ENCODE data around the gene PRKAR2B. TPM values are rescaled to one million over a fixed set of nuclear protein-coding genes. Genes with fewer than 3 reads are reported as not detected.

The PRKAR2B gene
- total RNA-seq, 1 donor from 2014 or later = 43.4 TPM

DNA sequence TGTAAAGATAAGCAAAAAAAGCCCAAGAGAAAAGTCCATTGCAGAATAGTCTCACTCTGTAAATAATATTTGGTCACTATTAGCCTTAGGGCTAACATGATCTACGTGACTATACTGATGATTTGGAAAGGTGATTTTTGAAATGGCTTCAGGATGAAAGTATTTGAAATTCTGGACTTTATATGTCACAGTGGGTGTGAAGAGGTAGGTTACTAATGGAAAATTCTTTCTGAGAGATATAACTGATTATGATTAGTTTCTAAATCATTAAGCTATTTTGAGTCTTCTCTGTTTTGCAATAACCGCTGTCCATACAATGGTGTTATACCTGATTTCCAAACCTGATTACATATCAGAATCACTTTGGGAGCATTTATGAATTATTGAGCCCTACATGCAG, 104.2 kb downstream of the PRKAR2B start:
- Mint-ChIP-seq H3K27ac (no peak overlapping the region), H3K36me3 (no peaks in the 10 kb centered on the region), H3K9me3 (no peaks in the 10 kb centered on the region), H3K27me3 (ENCODE audit: insufficient read depth, low read depth) (no peaks in the 10 kb centered on the region), H3K4me3 (no peak overlapping the region), H3K4me1 (peaks cover 9% of the 10 kb centered on the region)
- Histone ChIP-seq H3F3A (ENCODE audit: low read depth) (no peaks in the 10 kb centered on the region), H3K9ac (no peak overlapping the region), H3K27ac (no peak overlapping the region), H3K36me3 (no peaks in the 10 kb centered on the region), H2AFZ (replicated peaks) (no peak overlapping the region), H3K79me2 (ENCODE audit: low read depth) (no peaks in the 10 kb centered on the region), H3K27me3 (no peaks in the 10 kb centered on the region), H3K4me2 (no peak overlapping the region), H3K4me1 (no peaks in the 10 kb centered on the region), H4K20me1 (ENCODE audit: low read depth) (no peaks in the 10 kb centered on the region), H3K9me3 (ENCODE audit: low read depth) (no peaks in the 10 kb centered on the region), H3K4me3 (no peak overlapping the region)
- no peak for DNase-seq (ENCODE audit: low spot score)
- TF ChIP-seq EZH2phosphoT487 (IDR thresholded peaks at IDR 0.05) (no peak), EZH2 (IDR thresholded peaks at IDR 0.05) (no peak)
- TF ChIP-seq, protein P1, sequence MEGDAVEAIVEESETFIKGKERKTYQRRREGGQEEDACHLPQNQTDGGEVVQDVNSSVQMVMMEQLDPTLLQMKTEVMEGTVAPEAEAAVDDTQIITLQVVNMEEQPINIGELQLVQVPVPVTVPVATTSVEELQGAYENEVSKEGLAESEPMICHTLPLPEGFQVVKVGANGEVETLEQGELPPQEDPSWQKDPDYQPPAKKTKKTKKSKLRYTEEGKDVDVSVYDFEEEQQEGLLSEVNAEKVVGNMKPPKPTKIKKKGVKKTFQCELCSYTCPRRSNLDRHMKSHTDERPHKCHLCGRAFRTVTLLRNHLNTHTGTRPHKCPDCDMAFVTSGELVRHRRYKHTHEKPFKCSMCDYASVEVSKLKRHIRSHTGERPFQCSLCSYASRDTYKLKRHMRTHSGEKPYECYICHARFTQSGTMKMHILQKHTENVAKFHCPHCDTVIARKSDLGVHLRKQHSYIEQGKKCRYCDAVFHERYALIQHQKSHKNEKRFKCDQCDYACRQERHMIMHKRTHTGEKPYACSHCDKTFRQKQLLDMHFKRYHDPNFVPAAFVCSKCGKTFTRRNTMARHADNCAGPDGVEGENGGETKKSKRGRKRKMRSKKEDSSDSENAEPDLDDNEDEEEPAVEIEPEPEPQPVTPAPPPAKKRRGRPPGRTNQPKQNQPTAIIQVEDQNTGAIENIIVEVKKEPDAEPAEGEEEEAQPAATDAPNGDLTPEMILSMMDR (IDR thresholded peaks at IDR 0.05) = no peak

DNA sequence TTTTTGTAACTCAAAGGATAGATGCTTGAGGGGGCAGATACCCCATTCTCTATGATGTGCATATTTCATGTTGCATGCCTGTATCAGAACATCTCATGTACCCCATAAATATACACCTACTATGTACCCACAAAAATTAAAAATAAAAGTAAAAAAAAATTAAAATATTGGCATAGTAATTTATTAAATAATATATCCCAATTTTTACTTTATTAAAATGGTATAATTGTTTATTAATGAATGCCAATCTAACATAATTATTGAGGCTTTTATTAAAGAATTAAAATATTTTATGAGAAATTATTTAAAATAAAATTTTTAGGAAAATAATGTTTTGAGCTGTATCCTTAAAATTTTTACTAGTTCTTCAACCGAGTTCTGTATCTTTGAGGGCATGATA, 105.4 kb downstream of the PRKAR2B start:
- Histone ChIP-seq H3K9ac (no peak overlapping the region), H4K20me1 (ENCODE audit: low read depth) (no peaks in the 10 kb centered on the region), H3K79me2 (ENCODE audit: low read depth) (no peaks in the 10 kb centered on the region), H3K9me3 (ENCODE audit: low read depth) (no peaks in the 10 kb centered on the region), H3K36me3 (no peaks in the 10 kb centered on the region), H3K4me1 (no peaks in the 10 kb centered on the region), H2AFZ (replicated peaks) (no peak overlapping the region), H3K4me3 (no peak overlapping the region), H3K27me3 (no peaks in the 10 kb centered on the region), H3K27ac (no peak overlapping the region), H3K4me2 (no peak overlapping the region), H3F3A (ENCODE audit: low read depth) (no peaks in the 10 kb centered on the region)
- TF ChIP-seq EZH2 (IDR thresholded peaks at IDR 0.05) (no peak), EZH2phosphoT487 (IDR thresholded peaks at IDR 0.05) (no peak)
- TF ChIP-seq, protein P1 (IDR thresholded peaks at IDR 0.05) = no peak
- no peak for DNase-seq (ENCODE audit: low spot score)
- H3K9me3 Mint-ChIP-seq = no peaks in the 10 kb centered on the region
- no peak overlapping the region for H3K27ac Mint-ChIP-seq
- no peaks in the 10 kb centered on the region for H3K27me3 Mint-ChIP-seq (ENCODE audit: insufficient read depth, low read depth)
- H3K4me3 Mint-ChIP-seq = no peak overlapping the region
- no peaks in the 10 kb centered on the region for H3K36me3 Mint-ChIP-seq
- peaks cover 9% of the 10 kb centered on the region for H3K4me1 Mint-ChIP-seq

DNA sequence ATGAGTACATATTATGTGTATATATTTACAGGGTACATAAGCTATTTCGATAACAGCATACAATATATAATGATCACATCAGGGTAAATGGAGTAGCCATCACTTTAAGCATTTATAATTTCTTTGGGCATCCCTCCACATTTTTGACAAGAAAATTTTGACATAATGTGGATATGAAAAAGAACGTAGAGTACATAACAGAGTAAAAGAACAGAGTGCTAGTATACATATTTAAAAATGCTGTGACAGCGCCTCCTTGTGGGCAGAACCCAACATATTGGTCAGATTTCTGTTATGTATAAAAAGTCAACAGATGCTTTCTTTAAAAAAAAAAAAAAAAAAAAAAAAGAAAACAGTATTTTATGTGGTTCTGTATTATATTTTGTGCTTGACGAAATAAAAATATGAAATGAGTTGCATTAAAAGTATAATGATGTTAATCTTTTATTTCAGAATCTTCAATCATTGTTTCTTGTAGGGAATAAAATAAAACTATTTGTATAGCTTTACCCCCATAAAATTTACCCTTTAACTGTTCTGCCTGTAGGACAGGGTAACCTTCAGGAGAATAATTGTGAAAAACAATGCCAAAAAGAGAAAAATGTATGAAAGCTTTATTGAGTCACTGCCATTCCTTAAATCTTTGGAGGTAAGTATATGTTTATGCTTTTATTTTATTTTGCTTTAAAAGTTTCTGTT, 106.0 kb downstream of the PRKAR2B start:
- Mint-ChIP-seq H3K27me3 (ENCODE audit: insufficient read depth, low read depth) (no peaks in the 10 kb centered on the region), H3K27ac (no peak overlapping the region), H3K9me3 (no peaks in the 10 kb centered on the region), H3K36me3 (peaks cover 2% of the 10 kb centered on the region), H3K4me1 (peaks cover 9% of the 10 kb centered on the region), H3K4me3 (no peak overlapping the region)
- Histone ChIP-seq H3K4me1 (no peaks in the 10 kb centered on the region), H3F3A (ENCODE audit: low read depth) (no peaks in the 10 kb centered on the region), H2AFZ (replicated peaks) (no peak overlapping the region), H3K27ac (no peak overlapping the region), H3K4me2 (no peak overlapping the region), H3K4me3 (no peak overlapping the region), H4K20me1 (ENCODE audit: low read depth) (no peaks in the 10 kb centered on the region), H3K9me3 (ENCODE audit: low read depth) (no peaks in the 10 kb centered on the region), H3K79me2 (ENCODE audit: low read depth) (no peaks in the 10 kb centered on the region), H3K9ac (no peak overlapping the region), H3K27me3 (no peaks in the 10 kb centered on the region), H3K36me3 (no peaks in the 10 kb centered on the region)
- TF ChIP-seq EZH2 (IDR thresholded peaks at IDR 0.05) (no peak), EZH2phosphoT487 (IDR thresholded peaks at IDR 0.05) (no peak)
- TF ChIP-seq, protein P1 (IDR thresholded peaks at IDR 0.05) = peak; percentile 80
- DNase-seq (ENCODE audit: low spot score) = peak; percentile 72

Data from neural progenitor cell (in vitro differentiated cells).